H1 (cell line): ENCODE data around the gene NFKBIL1. TPM values are rescaled to one million over a fixed set of nuclear protein-coding genes. Genes with fewer than 3 reads are reported as not detected.

Experiments used
- CTCF ChIA-PET: fragments of 300-600 bp; sonication (Branson Sonifier 250); formaldehyde crosslinking; loops from one replicate; lab custom pipeline; 2021; ENCODE audit not compliant: partially characterized antibody; lab: Charles Lee
- POLR2A ChIA-PET: fragments of 300-600 bp; sonication (Branson Sonifier 250); formaldehyde crosslinking; loops from one replicate; lab custom pipeline; 2021; ENCODE audit warnings: inconsistent platforms; ENCODE audit not compliant: partially characterized antibody; lab: Charles Lee
- DNase-seq, 2 experiments: peaks; one replicate each; pipeline versions ENCODE4 v3.0.0 to v3.0.0-alpha.2; 2010 to 2022; ENCODE audit warnings: low spot score in 2 of 2, low read depth in 1 of 2, mixed read lengths in 1 of 2
- FAIRE-seq: peaks from 2 replicates; lab custom pipeline; 2011; peaks lifted over from hg19 to GRCh38; lab: Jason Lieb, UNC
- H2AFZ ChIP-seq: 2 replicates; pipeline ENCODE4 v1.8.1; 2012; ENCODE audit warnings: low read length, inconsistent platforms
- H2AK5ac ChIP-seq: 2 replicates; pipeline ENCODE4 v1.6.1; 2013; ENCODE audit warnings: low read depth, low read length
- H2BK120ac ChIP-seq: replicated peaks from 2 replicates; pipeline ENCODE3; 2013; ENCODE audit warnings: low read depth, low read length, inconsistent platforms
- H2BK12ac ChIP-seq: 2 replicates; pipeline ENCODE4 v1.6.1; 2013; ENCODE audit warnings: low read depth, low read length
- H2BK15ac ChIP-seq: 2 replicates; pipeline ENCODE4 v1.6.1; 2013; ENCODE audit warnings: low read length
- H2BK20ac ChIP-seq: 2 replicates; pipeline ENCODE4 v1.6.1; 2013; ENCODE audit warnings: low read length
- H2BK5ac ChIP-seq: 2 replicates; pipeline ENCODE4 v1.6.1; 2013; ENCODE audit warnings: low read depth, low read length
- H3K14ac ChIP-seq: 2 replicates; pipeline ENCODE4 v1.6.1; 2013; ENCODE audit warnings: inconsistent platforms; ENCODE audit not compliant: insufficient read length
- H3K18ac ChIP-seq: 2 replicates; pipeline ENCODE4 v1.6.1; 2013; ENCODE audit warnings: low read length; ENCODE audit errors: extremely low read depth
- H3K23ac ChIP-seq: 2 replicates; pipeline ENCODE4 v1.6.1; 2013; ENCODE audit warnings: inconsistent platforms; ENCODE audit not compliant: insufficient read length
- H3K23me2 ChIP-seq: 2 replicates; pipeline ENCODE4 v1.6.1; 2013; ENCODE audit warnings: low read depth, low read length
- H3K27ac ChIP-seq: 2 replicates; pipeline ENCODE4 v1.6.1; 2011; ENCODE audit warnings: low read depth, low read length, inconsistent platforms
- H3K27me3 ChIP-seq, 4 experiments: replicated peaks in 1 of 4; 1 replicate in 1 of 4; 2 replicates in 3 of 4; pipeline versions ENCODE4 v1.6.1 to v1.8.1; 2011 to 2013; ENCODE audit warnings: low read length in 3 of 4, mild to moderate bottlenecking in 3 of 4, inconsistent platforms in 2 of 4, mixed read lengths in 2 of 4, moderate library complexity in 1 of 4; ENCODE audit not compliant: control insufficient read depth in 3 of 4, insufficient read depth in 3 of 4; ENCODE audit errors: extremely low read depth in 1 of 4
- H3K36me3 ChIP-seq, 4 experiments: 2 replicates each; pipeline versions ENCODE4 v1.6.1 to v1.8.1; 2011 to 2013; ENCODE audit warnings: mild to moderate bottlenecking in 4 of 4, low read length in 3 of 4, moderate library complexity in 2 of 4, control low read depth in 1 of 4, inconsistent platforms in 1 of 4; ENCODE audit not compliant: insufficient read depth in 4 of 4, control insufficient read depth in 2 of 4
- H3K4ac ChIP-seq: replicated peaks from 2 replicates; pipeline ENCODE3; 2013; ENCODE audit warnings: low read length, low read depth, mixed read lengths, inconsistent platforms; ENCODE audit not compliant: insufficient read length
- H3K4me1 ChIP-seq, 4 experiments: replicated peaks in 1 of 4; 1 replicate in 1 of 4; 2 replicates in 3 of 4; pipeline versions ENCODE4 v1.6.1 to v1.8.1; 2011 to 2013; ENCODE audit warnings: low read length in 3 of 4, inconsistent platforms in 2 of 4, mixed read lengths in 1 of 4; ENCODE audit not compliant: insufficient read depth in 4 of 4, control insufficient read depth in 3 of 4
- H3K4me2 ChIP-seq, 2 experiments: 2 replicates each; pipeline versions ENCODE4 v1.6.1 to v1.8.1; 2011 to 2013; ENCODE audit warnings: low read depth in 2 of 2, low read length in 2 of 2, control low read depth in 1 of 2, inconsistent platforms in 1 of 2, mild to moderate bottlenecking in 1 of 2; ENCODE audit not compliant: insufficient read depth in 1 of 2
- H3K4me3 ChIP-seq, 4 experiments: fragments of 200-600, 300-600 bp in 1 of 4; sonication (generic), shearing (Covaris generic), sonication (Bioruptor Twin) in 1 of 4; 2 replicates each; pipeline versions ENCODE4 v1.5.1 to v1.8.1; 2011 to 2016; ENCODE audit warnings: low read length in 4 of 4, low read depth in 3 of 4, control low read depth in 2 of 4, inconsistent platforms in 2 of 4, mild to moderate bottlenecking in 2 of 4, mixed read lengths in 1 of 4, moderate library complexity in 1 of 4; ENCODE audit not compliant: insufficient read depth in 2 of 4; ENCODE audit errors: extremely low read depth in 1 of 4
- H3K56ac ChIP-seq: replicated peaks from 2 replicates; pipeline ENCODE3; 2013; ENCODE audit warnings: low read depth, mild to moderate bottlenecking, mixed read lengths, low read length, inconsistent platforms; ENCODE audit not compliant: insufficient read length
- H3K79me1 ChIP-seq: 2 replicates; pipeline ENCODE4 v1.6.1; 2013; ENCODE audit warnings: low read depth, low read length, control low read depth
- H3K79me2 ChIP-seq, 2 experiments: 2 replicates each; pipeline versions ENCODE4 v1.6.1 to v1.8.1; 2012 to 2013; ENCODE audit warnings: low read length in 2 of 2, mild to moderate bottlenecking in 2 of 2, inconsistent platforms in 1 of 2; ENCODE audit not compliant: insufficient read depth in 2 of 2, control insufficient read depth in 1 of 2
- H3K9ac ChIP-seq, 4 experiments: replicated peaks in 1 of 4; 1 replicate in 1 of 4; 2 replicates in 3 of 4; pipeline versions ENCODE4 v1.6.1 to v1.8.1; 2011 to 2013; ENCODE audit warnings: low read depth in 3 of 4, low read length in 3 of 4, control low read depth in 2 of 4, mild to moderate bottlenecking in 2 of 4, moderate library complexity in 2 of 4, inconsistent platforms in 1 of 4; ENCODE audit errors: extremely low read depth in 1 of 4
- H3K9me3 ChIP-seq, 2 experiments: 2 replicates each; pipeline versions ENCODE4 v1.6.1 to v1.8.1; 2012 to 2013; ENCODE audit warnings: mild to moderate bottlenecking in 2 of 2, moderate library complexity in 2 of 2, control low read depth in 1 of 2, inconsistent platforms in 1 of 2, low read depth in 1 of 2, low read length in 1 of 2, mixed read lengths in 1 of 2; ENCODE audit not compliant: insufficient read depth in 2 of 2
- H4K20me1 ChIP-seq, 2 experiments: replicated peaks in 1 of 2; 2 replicates each; pipeline versions ENCODE3 to v1.8.1; 2011 to 2013; ENCODE audit warnings: inconsistent platforms in 2 of 2, low read length in 2 of 2, mild to moderate bottlenecking in 1 of 2; ENCODE audit not compliant: insufficient read depth in 2 of 2, control insufficient read depth in 1 of 2
- H4K5ac ChIP-seq: 2 replicates; pipeline ENCODE4 v1.6.1; 2013; ENCODE audit warnings: low read length, low read depth, mixed read lengths, inconsistent platforms; ENCODE audit not compliant: insufficient read length
- H4K8ac ChIP-seq: 2 replicates; pipeline ENCODE4 v1.8.0; 2013; ENCODE audit warnings: mild to moderate bottlenecking, moderate library complexity, low read length, inconsistent platforms; ENCODE audit not compliant: insufficient read depth; ENCODE audit errors: extremely low read depth
- H4K91ac ChIP-seq: replicated peaks from 2 replicates; pipeline ENCODE3; 2013; ENCODE audit warnings: low read length, mixed read lengths, inconsistent platforms; ENCODE audit not compliant: insufficient read length
- ATF2 ChIP-seq: IDR thresholded peaks from 2 replicates; pipeline ENCODE4 v1.6.1; 2012; ENCODE audit warnings: low read length, inconsistent platforms
- CHD1 ChIP-seq: IDR thresholded peaks from 2 replicates; pipeline ENCODE4 v1.6.1; 2012; ENCODE audit warnings: low read depth, low read length, improper control_type of control experiment
- POLR2A ChIP-seq, 2 experiments: IDR thresholded peaks; 1 replicate in 1 of 2; 2 replicates in 1 of 2; pipeline ENCODE4 v1.6.1; 2011; ENCODE audit warnings: low read depth in 2 of 2, low read length in 2 of 2, mild to moderate bottlenecking in 2 of 2; ENCODE audit errors: control extremely low read depth in 1 of 2
- POU5F1 ChIP-seq: IDR thresholded peaks from 2 replicates; pipeline ENCODE4 v1.6.1; 2011; ENCODE audit warnings: low read depth, mild to moderate bottlenecking, low read length, moderate library complexity
- SIRT6 ChIP-seq: IDR thresholded peaks from one replicate; pipeline ENCODE4 v1.7.1; 2012; ENCODE audit warnings: low read length, inconsistent platforms
- SP4 ChIP-seq: IDR thresholded peaks from 2 replicates; pipeline ENCODE4 v1.6.1; 2012; ENCODE audit warnings: low read length, inconsistent platforms
- SUZ12 ChIP-seq: fragments of 200-600 bp; sonication (generic); IDR thresholded peaks from 2 replicates; pipeline ENCODE4 v1.6.1; 2012; ENCODE audit warnings: mild to moderate bottlenecking, inconsistent platforms, low read length, moderate library complexity, mixed read lengths
- WGBS, 2 experiments: shearing (Covaris generic) in 1 of 2; methylation state at CpG; one replicate each; pipeline versions ENCODE4 v1.1.6 to v1.1.7; 2013 to 2015; ENCODE audit warnings: low lambda C conversion rate in 2 of 2, mixed read lengths in 2 of 2, inconsistent platforms in 1 of 2, low coverage in 1 of 2, missing lambda C conversion rate in 1 of 2; ENCODE audit not compliant: insufficient replicate concordance in 2 of 2, insufficient coverage in 1 of 2, insufficient read length in 1 of 2; ENCODE audit errors: extremely low coverage in 1 of 2, missing lambda C conversion rate in 1 of 2; 5-methylcytosine and 5-hydroxymethylcytosine counted together
- polyA plus RNA-seq, 7 experiments: library from polyadenylated mRNA; depleted of rRNA in 3 of 7; stranded (reverse) in 5 of 7; unstranded in 2 of 7; fragments of >200 nt in 5 of 7; fragments of 200-250 nt in 2 of 7; gene quantifications; 1 replicate in 5 of 7; 2 replicates in 1 of 7; 4 replicates in 1 of 7; pipeline versions ENCODE4 v1.2.1 to v1.2.3, GENCODE V29; 2011 to 2013; ENCODE audit warnings: missing spikeins in 2 of 7, mixed read lengths in 2 of 7
- total RNA-seq: library from RNA; stranded (reverse); fragmentation: NEBNext Ultra II Directional; extraction: Animal tissue kit (Norgen Biotek cat#: 25700); gene quantifications from 2 replicates; pipeline ENCODE4 v1.2.1, GENCODE V29; 2021
- TF ChIP-seq, protein P1 (sequence below): IDR thresholded peaks from 2 replicates; pipeline ENCODE4 v1.6.1; 2012; ENCODE audit warnings: inconsistent platforms

NFKBIL1 gene
- total and polyA plus RNA-seq, 2 of the 8 experiments (the other 6 are each of a cell fraction or from before 2014, with no cell fraction given), result 7.5 to 11.2 TPM

GRCh38 chr6:31541658-31542521 is 5.5 kb upstream of the NFKBIL1 start, which contains the start of gene DDX39B:
Gene DDX39B (minus strand): TSS chr6:31542003. CDS start chr6:31540532, 1,471 bp downstream.
- Histone ChIP-seq H3K14ac (no peak within 1 kb of the TSS), H3K4me1 (peaks cover 4 to 18% (median 10%) of the 10 kb centered on the region in 4 experiments; a peak in 5 of 7 replicates), H3K56ac (peak within 1 kb of the TSS; percentile 75), H2BK5ac (peak within 1 kb of the TSS; percentile 100), H4K20me1 (peaks cover 20 to 26% of the 10 kb centered on the region in 2 experiments), H3K9me3 (no peaks in the 10 kb centered on the region), H4K5ac (peak within 1 kb of the TSS; percentile 92), H4K91ac (peak within 1 kb of the TSS; percentile 96), H2BK12ac (peak within 1 kb of the TSS; percentile 96; the same call in 1 of the 2 replicates), H3K23me2 (peaks cover 7% of the 10 kb centered on the region), H3K27ac (peak within 1 kb of the TSS; percentile 99), H3K36me3 (peaks cover 21 to 37% (median 33%) of the 10 kb centered on the region in 4 experiments), H2BK120ac (no peak within 1 kb of the TSS), H3K23ac (no peak within 1 kb of the TSS), H3K27me3 (no peaks in the 10 kb centered on the region), H3K79me2 (peaks cover 30 to 51% of the 10 kb centered on the region in 2 experiments), H2BK15ac (peak within 1 kb of the TSS; percentile 55), H3K4me3 (peak within 1 kb of the TSS; percentile 75 to 99 (median 97)), H3K4ac (peak within 1 kb of the TSS; percentile 91), H2AK5ac (peak within 1 kb of the TSS; percentile 99), H3K18ac (peak within 1 kb of the TSS; percentile 98), H4K8ac (peak within 1 kb of the TSS; percentile 100; the same call in 1 of the 2 replicates), H2AFZ (peak within 1 kb of the TSS; percentile 80; the same call in 1 of the 2 replicates), H3K9ac (peak within 1 kb of the TSS; percentile 97 to 100 (median 98)), H3K79me1 (no peaks in the 10 kb centered on the region; the same call in 1 of the 2 replicates), H2BK20ac (no peak within 1 kb of the TSS), H3K4me2 (peak within 1 kb of the TSS; percentile 71 to 86)
- FAIRE-seq (peak; percentile 24), DNase-seq (peak; percentile 89 to 90)
- POLR2A ChIA-PET, result interaction anchor here (0.6 to 18.4 kb wide), 66 partner anchors 9 to 971 kb away, joined by 3 to 428 read pairs (median 5); partner anchors contain the start of genes ABCF1, AIF1, APOM and BAG6
- CTCF ChIA-PET, result interaction anchor here (0.7 to 24.7 kb wide), 9 partner anchors 9 to 75 kb away, joined by 3 to 613 read pairs (median 4); partner anchors contain the start of gene NCR3
- WGBS, 2 experiments, result 3% methylated on average over 43 of the region's 43 CpGs; no CpG with 5 or more reads in 1 of the 2 experiments
- TF ChIP-seq ATF2 (peak; percentile 75), SUZ12 (no peak), SIRT6 (no peak), POU5F1 (no peak), SP4 (peak; percentile 99), POLR2A (IDR thresholded peaks at IDR 0.05; ENCODE audit: control extremely low read depth in 1 of 2, low read depth in 2 of 2, low read length in 2 of 2) (peak; percentile 97 to 99), CHD1 (peak; percentile 45; the same call in 1 of the 2 replicates)
- TF ChIP-seq, protein P1, sequence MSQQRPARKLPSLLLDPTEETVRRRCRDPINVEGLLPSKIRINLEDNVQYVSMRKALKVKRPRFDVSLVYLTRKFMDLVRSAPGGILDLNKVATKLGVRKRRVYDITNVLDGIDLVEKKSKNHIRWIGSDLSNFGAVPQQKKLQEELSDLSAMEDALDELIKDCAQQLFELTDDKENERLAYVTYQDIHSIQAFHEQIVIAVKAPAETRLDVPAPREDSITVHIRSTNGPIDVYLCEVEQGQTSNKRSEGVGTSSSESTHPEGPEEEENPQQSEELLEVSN, result peak; percentile 80
